ENCODE measurements around the gene BMI1.

BMI1 gene

DNA sequence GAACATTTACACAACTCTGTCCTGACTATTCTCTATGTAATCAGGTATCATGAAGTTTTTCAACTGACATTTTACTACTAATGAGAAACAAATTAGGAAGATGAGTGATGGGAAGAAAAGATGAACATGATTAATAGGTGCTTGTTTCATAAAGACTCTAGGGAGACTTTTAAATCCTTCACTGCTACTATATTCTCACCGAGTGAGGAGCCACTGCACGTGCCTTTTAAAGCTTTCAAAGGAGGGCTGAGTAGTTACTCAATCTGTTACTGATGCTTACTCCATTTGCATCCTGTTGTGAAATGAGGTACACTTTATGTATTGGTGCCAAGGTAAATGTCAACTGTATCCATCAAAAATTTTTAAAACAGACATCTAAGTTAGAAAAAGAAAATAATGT, 6.0 kb upstream of the BMI1 start:
- no peak for DNase-seq (ENCODE audit: extremely low read depth, low read depth)
- TF ChIP-seq, protein P1, sequence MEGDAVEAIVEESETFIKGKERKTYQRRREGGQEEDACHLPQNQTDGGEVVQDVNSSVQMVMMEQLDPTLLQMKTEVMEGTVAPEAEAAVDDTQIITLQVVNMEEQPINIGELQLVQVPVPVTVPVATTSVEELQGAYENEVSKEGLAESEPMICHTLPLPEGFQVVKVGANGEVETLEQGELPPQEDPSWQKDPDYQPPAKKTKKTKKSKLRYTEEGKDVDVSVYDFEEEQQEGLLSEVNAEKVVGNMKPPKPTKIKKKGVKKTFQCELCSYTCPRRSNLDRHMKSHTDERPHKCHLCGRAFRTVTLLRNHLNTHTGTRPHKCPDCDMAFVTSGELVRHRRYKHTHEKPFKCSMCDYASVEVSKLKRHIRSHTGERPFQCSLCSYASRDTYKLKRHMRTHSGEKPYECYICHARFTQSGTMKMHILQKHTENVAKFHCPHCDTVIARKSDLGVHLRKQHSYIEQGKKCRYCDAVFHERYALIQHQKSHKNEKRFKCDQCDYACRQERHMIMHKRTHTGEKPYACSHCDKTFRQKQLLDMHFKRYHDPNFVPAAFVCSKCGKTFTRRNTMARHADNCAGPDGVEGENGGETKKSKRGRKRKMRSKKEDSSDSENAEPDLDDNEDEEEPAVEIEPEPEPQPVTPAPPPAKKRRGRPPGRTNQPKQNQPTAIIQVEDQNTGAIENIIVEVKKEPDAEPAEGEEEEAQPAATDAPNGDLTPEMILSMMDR (IDR thresholded peaks at IDR 0.05; ENCODE audit: low read depth, low read length, missing control alignments): no peak
- no peak overlapping the region for H3K4me3 ChIP-seq (replicated peaks; ENCODE audit: low read depth, low read length)

DNA sequence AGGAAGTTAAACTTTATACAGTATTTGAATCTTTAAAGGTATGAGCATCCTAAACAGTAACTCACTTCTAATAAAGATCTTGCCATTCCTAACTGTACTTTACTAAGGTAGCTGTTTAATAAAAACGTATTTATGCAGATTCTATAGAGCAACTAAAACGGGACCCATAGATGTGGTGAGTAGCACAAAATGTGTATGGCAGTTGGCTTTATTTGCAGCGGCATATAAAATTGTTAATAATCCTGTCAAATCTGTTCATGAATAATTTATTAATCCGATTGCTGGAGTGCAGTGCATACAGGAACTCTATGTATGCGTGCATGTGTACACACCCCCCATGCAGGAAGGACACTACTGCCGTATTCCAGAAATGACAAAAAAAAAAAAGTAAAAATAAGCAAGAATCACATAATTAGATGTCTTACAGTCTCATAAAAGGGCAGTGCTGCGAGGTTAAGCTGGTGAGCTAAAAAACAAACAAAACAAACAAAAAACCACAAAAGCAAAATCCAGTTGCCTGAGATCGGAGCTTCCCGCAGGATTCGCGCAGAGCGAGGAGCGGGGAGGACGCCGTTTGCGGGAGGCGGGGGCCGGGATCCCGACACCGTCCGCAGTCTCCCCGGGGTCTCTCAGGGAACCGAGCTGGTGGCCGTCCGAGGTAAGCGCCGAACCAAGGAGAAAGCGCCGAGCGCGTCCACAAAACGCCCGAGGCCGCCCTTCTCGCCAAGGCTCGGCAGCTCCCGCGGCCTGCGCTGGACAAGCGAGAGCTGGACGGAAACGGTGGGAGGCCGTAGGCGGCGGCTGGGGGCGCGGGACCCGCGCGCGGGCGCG, 5.2 kb upstream of the BMI1 start:
- no peak for DNase-seq (ENCODE audit: extremely low read depth, low read depth)
- TF ChIP-seq, protein P1 (IDR thresholded peaks at IDR 0.05; ENCODE audit: low read depth, low read length, missing control alignments): no peak
- H3K4me3 ChIP-seq (replicated peaks; ENCODE audit: low read depth, low read length): peak overlapping the region; percentile 79

DNA sequence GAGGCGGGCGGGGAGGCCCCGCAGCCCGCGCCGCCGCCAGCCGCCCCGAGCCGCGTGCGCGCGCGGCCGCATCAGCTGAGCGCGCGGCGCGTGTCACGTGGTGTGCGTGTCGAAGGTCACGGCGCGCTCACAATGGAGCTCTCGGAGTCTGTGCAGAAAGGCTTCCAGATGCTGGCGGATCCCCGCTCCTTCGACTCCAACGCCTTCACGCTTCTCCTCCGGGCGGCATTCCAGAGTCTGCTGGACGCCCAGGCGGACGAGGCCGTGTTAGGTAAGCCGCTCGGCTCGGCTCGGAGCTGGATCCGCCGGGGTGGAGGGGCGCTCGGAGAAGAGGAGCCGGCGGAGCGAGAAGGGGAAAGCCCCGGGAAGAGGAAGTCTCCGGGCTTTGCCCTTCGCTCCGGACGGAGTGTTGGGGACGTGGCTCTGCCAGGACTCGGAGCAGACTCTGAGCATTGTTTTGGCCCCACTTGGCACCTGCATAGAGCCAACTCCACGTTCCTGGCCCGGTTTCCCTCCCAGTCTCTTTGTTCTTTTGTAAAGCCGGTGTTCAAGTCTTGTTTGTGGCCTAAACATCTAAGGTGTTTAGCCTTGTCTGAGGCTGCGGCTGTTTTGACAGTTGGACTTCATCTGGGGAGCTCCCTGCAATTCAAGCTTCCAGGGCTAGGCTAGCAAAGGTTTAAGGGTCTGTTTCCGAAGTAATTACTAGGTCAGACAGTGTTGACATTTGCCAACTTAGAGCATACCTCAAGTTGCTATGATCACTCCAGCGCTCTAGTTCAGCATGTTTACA, 4.4 kb upstream of the BMI1 start, which contains the start of gene COMMD3:
Gene COMMD3, plus strand, starts transcription at position 103 of the 790 bp plus-strand sequence. Its CDS starts 30 bp downstream, at position 133.
- no peak for DNase-seq (ENCODE audit: extremely low read depth, low read depth)
- H3K4me3 ChIP-seq (replicated peaks; ENCODE audit: low read depth, low read length): peak within 1 kb of the TSS; percentile 79
- TF ChIP-seq, protein P1 (IDR thresholded peaks at IDR 0.05; ENCODE audit: low read depth, low read length, missing control alignments): no peak

DNA sequence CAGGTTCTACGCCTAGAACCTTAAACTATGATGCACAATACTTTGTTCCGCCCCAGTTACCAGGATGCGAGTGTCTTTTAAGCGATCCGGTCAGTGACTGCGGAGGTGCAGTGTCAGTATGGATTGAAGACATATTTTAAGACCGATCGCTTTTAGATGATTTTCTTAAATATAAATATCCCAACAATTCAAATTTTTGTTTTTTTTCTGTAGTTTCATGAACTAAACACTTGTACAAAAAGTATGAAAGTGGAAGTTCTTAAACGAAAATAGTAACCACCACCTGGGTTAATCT, 3.9 kb upstream of the BMI1 start:
- H3K4me3 ChIP-seq (replicated peaks; ENCODE audit: low read depth, low read length): peak overlapping the region; percentile 79
- TF ChIP-seq, protein P1 (IDR thresholded peaks at IDR 0.05; ENCODE audit: low read depth, low read length, missing control alignments): no peak
- DNase-seq (ENCODE audit: extremely low read depth, low read depth): no peak

DNA sequence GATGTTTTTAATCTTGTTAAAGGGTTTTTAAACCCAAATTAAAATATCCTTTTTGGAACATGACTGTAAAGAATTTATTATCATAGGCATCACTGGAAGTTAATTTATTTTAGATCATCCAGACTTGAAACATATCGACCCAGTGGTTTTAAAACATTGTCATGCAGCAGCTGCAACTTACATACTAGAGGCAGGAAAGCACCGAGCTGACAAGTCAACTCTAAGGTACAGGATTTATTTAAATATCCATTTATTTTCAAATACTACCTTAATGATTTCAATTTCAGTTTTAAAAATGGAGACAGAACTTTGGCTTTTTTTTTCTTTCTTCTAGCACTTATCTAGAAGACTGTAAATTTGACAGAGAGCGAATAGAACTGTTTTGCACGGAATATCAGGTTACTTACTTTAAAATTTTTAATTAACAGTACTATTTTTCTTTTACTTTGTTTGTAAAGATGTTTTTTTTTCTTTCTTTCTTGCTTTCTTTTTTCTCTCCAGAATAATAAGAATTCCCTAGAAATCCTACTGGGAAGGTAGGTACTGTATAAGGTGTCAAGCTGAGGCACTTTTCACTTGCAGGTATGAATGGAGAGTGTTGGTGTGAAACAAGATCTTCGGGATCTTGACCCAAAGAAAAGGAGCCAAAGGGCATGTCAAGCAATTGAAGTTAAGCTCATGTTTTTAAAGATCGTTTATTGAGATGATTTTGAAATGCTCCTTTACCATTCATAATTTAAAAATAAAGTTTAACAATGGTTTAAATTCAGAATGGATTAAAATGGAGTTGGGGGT, 2.9 kb upstream of the BMI1 start:
- H3K4me3 ChIP-seq (replicated peaks; ENCODE audit: low read depth, low read length): no peak overlapping the region
- no peak for DNase-seq (ENCODE audit: extremely low read depth, low read depth)
- TF ChIP-seq, protein P1 (IDR thresholded peaks at IDR 0.05; ENCODE audit: low read depth, low read length, missing control alignments): no peak

DNA sequence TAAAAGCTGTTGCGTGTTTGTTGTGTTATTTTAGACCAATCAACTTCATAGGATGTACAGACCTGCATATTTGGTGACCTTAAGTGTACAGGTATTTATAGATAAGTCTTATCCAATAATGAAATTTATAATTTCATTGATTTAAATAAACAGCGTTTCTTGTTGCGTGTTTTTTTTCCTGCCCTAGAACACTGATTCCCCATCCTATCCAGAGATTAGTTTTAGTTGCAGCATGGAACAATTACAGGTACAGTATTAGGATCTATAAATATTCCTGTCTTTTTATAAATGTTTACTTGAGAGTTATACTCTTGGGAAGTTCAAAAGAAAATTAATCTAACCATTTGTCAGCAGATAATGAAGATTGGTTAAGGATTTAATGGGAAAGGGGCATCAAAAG, 2.1 kb upstream of the BMI1 start:
- TF ChIP-seq, protein P1 (IDR thresholded peaks at IDR 0.05; ENCODE audit: low read depth, low read length, missing control alignments): no peak
- no peak for DNase-seq (ENCODE audit: extremely low read depth, low read depth)
- H3K4me3 ChIP-seq (replicated peaks; ENCODE audit: low read depth, low read length): no peak overlapping the region
